SH-SY5Y (cell line): ENCODE results near the gene ZNF415.

ENCODE experiments used
- GATA2 ChIP-seq: IDR thresholded peaks from 2 replicates; pipeline ENCODE4 v1.6.1; 2011; ENCODE audit warnings: mild to moderate bottlenecking, low read depth, low read length
- GATA3 ChIP-seq: IDR thresholded peaks from 2 replicates; pipeline ENCODE4 v1.6.1; 2011; ENCODE audit warnings: low read depth, mild to moderate bottlenecking, low read length, moderate library complexity

DNA sequence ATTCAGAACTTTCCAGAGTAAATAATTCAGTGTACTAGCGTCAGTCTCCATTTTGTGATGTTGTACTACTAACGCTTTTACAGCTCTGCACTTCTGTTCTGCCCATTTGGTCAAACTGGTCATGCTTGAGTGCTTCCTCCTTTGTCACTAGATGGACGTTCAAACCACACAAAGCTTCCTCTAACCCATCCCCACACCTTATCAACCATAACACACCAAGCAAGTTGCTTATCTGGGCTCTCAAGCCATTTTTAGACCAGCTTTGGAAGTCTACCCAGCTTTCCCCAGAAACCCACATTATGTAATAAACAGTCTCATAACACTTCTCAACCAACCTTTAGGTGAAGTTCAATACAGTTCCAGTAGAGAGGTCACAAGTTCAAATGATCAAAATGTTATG lies 28.4 kb upstream of the ZNF415 start:
- TF ChIP-seq GATA3 (no peak), GATA2 (no peak)
